Naive thymus-derived CD4-positive, alpha-beta T cell (primary cell): ENCODE measurements around the gene TDRD7. TPM values are rescaled to one million over a fixed set of nuclear protein-coding genes. Genes with fewer than 3 reads are reported as not detected.
A peak's percentile ranks its signal among the peaks of the same experiment; 100 is the strongest.

ENCODE experiments used
- ATAC-seq: fragments of 150-1000 bp; cut with Tn5 transposase; 2 replicates; pipeline ENCODE4 v1.10.0; 2021; ENCODE audit warnings: mild to moderate bottlenecking, moderate library complexity
- CTCF ChIA-PET: fragments of 350-600 bp; sonication (Branson Sonifier 250); formaldehyde crosslinking; loops from one replicate; lab custom pipeline; 2021; ENCODE audit warnings: antibody characterized with exemption; lab: Charles Lee
- POLR2A ChIA-PET: fragments of 350-600 bp; sonication (Branson Sonifier 250); formaldehyde crosslinking; loops from one replicate; lab custom pipeline; 2021; ENCODE audit warnings: antibody characterized with exemption, inconsistent platforms; lab: Charles Lee
- DNase-seq, 9 donors: peaks; one replicate each; pipeline versions ENCODE4 v3.0.0 to v3.0.0-alpha.2; 2020 to 2022; ENCODE audit warnings: mixed read lengths in 1 of 9
- H3K27ac ChIP-seq: one replicate; pipeline ENCODE4 v1.7.0; 2013; ENCODE audit warnings: mild to moderate bottlenecking, low read depth, low read length, moderate library complexity
- H3K27me3 ChIP-seq, 2 donors: one replicate each; pipeline ENCODE4 v1.7.0; 2013; ENCODE audit warnings: low read length in 2 of 2, mild to moderate bottlenecking in 2 of 2, moderate library complexity in 2 of 2; ENCODE audit not compliant: control insufficient read depth in 2 of 2, insufficient read depth in 2 of 2
- H3K36me3 ChIP-seq, 3 experiments: 1 replicate in 2 of 3; 2 replicates in 1 of 3; pipeline ENCODE4 v1.7.0; 2013; ENCODE audit warnings: low read length in 3 of 3, mild to moderate bottlenecking in 3 of 3, moderate library complexity in 1 of 3; ENCODE audit not compliant: insufficient read depth in 3 of 3, control insufficient read depth in 2 of 3
- H3K4me1 ChIP-seq, 2 donors: one replicate each; pipeline ENCODE4 v1.7.0; 2013; ENCODE audit warnings: low read length in 2 of 2, mild to moderate bottlenecking in 2 of 2, moderate library complexity in 1 of 2; ENCODE audit not compliant: control insufficient read depth in 2 of 2, insufficient read depth in 2 of 2
- H3K4me3 ChIP-seq: 2 replicates; pipeline ENCODE4 v1.7.0; 2013; ENCODE audit warnings: mild to moderate bottlenecking, low read length
- H3K9me3 ChIP-seq, 3 experiments: 1 replicate in 2 of 3; 2 replicates in 1 of 3; pipeline ENCODE4 v1.7.0; 2013; ENCODE audit warnings: low read length in 3 of 3; ENCODE audit not compliant: control insufficient read depth in 2 of 3
- H3K27ac Mint-ChIP-seq, 9 donors: one replicate each; pipeline ENCODE4 v1.8.0; 2020 to 2022; ENCODE audit warnings: mixed read lengths in 9 of 9, mild to moderate bottlenecking in 8 of 9, moderate library complexity in 5 of 9, inconsistent platforms in 2 of 9
- H3K27me3 Mint-ChIP-seq, 5 donors: one replicate each; pipeline ENCODE4 v1.8.0; 2021 to 2022; ENCODE audit warnings: mixed read lengths in 5 of 5, mild to moderate bottlenecking in 1 of 5
- H3K36me3 Mint-ChIP-seq, 5 donors: one replicate each; pipeline ENCODE4 v1.8.0; 2020 to 2022; ENCODE audit warnings: mixed read lengths in 5 of 5, mild to moderate bottlenecking in 3 of 5, inconsistent platforms in 1 of 5
- H3K4me1 Mint-ChIP-seq, 7 donors: one replicate each; pipeline ENCODE4 v1.8.0; 2020 to 2022; ENCODE audit warnings: mixed read lengths in 7 of 7, mild to moderate bottlenecking in 3 of 7, inconsistent platforms in 1 of 7
- H3K4me3 Mint-ChIP-seq, 10 donors: one replicate each; pipeline ENCODE4 v1.8.0; 2020 to 2022; ENCODE audit warnings: mild to moderate bottlenecking in 10 of 10, mixed read lengths in 10 of 10, moderate library complexity in 6 of 10, inconsistent platforms in 2 of 10
- H3K9me3 Mint-ChIP-seq, 11 donors: one replicate each; pipeline ENCODE4 v1.8.0; 2020 to 2022; ENCODE audit warnings: mixed read lengths in 11 of 11, mild to moderate bottlenecking in 4 of 11, inconsistent platforms in 1 of 11, moderate library complexity in 1 of 11
- intact Hi-C, 2 donors: fragments of 100-400 bp; cut with micrococcal nuclease; formaldehyde crosslinking; loops; one replicate each; pipeline ENCODE4 v1.15.1; 2023
- polyA plus RNA-seq, 2 donors: library from polyadenylated mRNA; unstranded; fragments of 300-500 nt; fragmentation: Illumina TruSeq; gene quantifications; one replicate each; pipeline ENCODE4 v1.2.3, GENCODE V29; 2021
- total RNA-seq, 6 experiments: library from RNA in 5 of 6; stranded (reverse) in 5 of 6; gene quantifications; 1 replicate in 5 of 6; 2 replicates in 1 of 6; pipeline ENCODE4 v1.2.3 and lab custom pipeline; 2021 to 2026

The TDRD7 gene
- total and polyA plus RNA-seq, 7 experiments from 2014 or later, result 2.2 to 15.0 (median 9.0) TPM

DNA sequence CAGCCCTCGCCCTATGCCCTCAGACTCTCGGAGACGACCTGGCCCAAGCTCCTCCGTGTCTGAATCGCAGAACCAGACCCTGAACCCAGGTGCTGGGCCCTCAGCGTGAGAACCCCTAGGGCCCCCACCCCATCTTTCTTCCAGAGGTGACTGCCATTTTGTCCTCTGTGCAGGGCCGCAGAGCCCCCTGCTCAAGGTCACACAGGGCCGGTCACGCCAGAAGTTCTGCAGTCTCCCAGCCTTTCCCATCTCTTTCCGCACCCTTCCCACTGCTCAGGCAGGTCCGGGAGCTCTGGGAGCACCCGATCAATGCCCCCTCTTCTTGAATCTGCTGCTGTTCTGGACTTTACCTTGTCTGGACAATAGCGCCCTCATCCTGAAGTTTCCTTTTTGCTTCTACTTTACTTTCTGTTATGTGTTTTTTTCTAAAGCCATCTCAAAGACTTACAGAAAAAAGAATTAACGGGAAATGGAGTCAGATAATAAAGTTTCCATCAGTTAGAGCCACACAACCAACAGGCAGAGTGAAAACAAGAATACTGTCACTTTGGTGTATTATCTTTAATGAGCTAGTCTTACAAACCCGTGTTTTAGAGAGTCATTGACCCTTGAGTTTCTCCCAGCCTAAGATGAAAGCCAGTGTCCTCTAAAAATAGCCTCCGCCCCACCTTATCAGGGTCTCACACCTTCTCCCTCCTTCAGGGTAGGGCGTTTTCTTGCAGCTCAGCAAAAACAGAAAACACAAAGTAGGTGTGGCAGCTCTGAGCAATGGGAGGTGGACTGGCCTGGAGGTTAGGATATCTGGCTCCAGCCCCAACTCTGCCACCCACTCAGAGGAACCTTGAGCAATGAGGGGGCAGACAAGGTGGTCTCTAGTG is 91.3 kb downstream of the TDRD7 start:
- DNase-seq, result no peak
- H3K4me1 Mint-ChIP-seq, result peaks cover 6 to 26% (median 16%) of the 10 kb centered on the region in 7 donors
- no peak overlapping the region for H3K27ac Mint-ChIP-seq
- CTCF ChIA-PET, result no interaction called here
- intact Hi-C loops, result loop anchor here in 1 of 2 donors (5.0 kb wide), 1 partner anchor 91 kb away; the partner anchor contains the start of gene TDRD7
- Histone ChIP-seq H3K4me1 (peaks cover 0 to 9% of the 10 kb centered on the region in 2 donors), H3K9me3 (no peaks in the 10 kb centered on the region), H3K27me3 (peaks cover 4 to 5% of the 10 kb centered on the region in 2 donors), H3K4me3 (no peak overlapping the region), H3K36me3 (no peaks in the 10 kb centered on the region), H3K27ac (no peak overlapping the region)
- peaks cover 0 to 4% (median 0%) of the 10 kb centered on the region in 11 donors for H3K9me3 Mint-ChIP-seq
- peaks cover 0 to 5% (median 0%) of the 10 kb centered on the region in 5 donors for H3K36me3 Mint-ChIP-seq
- peak overlapping the region; percentile 33 to 83 (median 64) for H3K4me3 Mint-ChIP-seq
- ATAC-seq, result no peak
- POLR2A ChIA-PET, result no interaction called here
- H3K27me3 Mint-ChIP-seq, result peaks cover 44 to 56% (median 47%) of the 10 kb centered on the region in 5 donors

DNA sequence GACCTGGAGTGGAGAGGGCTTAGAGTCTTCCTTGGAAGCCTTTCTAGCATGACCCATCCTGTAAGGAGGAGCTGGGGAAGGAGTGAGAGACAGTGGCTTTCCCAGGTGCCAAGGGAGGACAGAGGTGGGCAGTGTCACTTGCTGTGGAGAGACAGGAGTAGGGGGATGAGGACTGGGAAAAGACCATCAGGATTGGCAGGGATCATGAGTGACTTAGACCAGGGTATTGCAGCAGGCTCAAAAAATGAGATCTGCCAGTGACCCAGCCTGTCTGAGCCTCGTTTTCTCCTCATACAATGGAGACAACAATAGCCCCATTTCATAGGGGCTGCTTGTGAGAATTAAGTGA is 91.9 kb downstream of the TDRD7 start:
- intact Hi-C loops, result loop anchor here in 1 of 2 donors (5.0 kb wide), 1 partner anchor 92 kb away; the partner anchor contains the start of gene TDRD7
- peaks cover 0 to 9% of the 10 kb centered on the region in 2 donors for H3K4me1 ChIP-seq
- H3K9me3 Mint-ChIP-seq, result peaks cover 0 to 4% (median 0%) of the 10 kb centered on the region in 11 donors
- H3K9me3 ChIP-seq, result no peaks in the 10 kb centered on the region
- H3K27ac Mint-ChIP-seq, result no peak overlapping the region
- no peak for DNase-seq
- CTCF ChIA-PET, result no interaction called here
- ATAC-seq, result no peak
- peaks cover 47 to 53% (median 47%) of the 10 kb centered on the region in 5 donors for H3K27me3 Mint-ChIP-seq
- H3K36me3 Mint-ChIP-seq, result peaks cover 0 to 5% (median 0%) of the 10 kb centered on the region in 5 donors
- peaks cover 4 to 5% of the 10 kb centered on the region in 2 donors for H3K27me3 ChIP-seq
- no peak overlapping the region for H3K4me3 ChIP-seq
- POLR2A ChIA-PET, result no interaction called here
- H3K4me1 Mint-ChIP-seq, result peaks cover 6 to 26% (median 16%) of the 10 kb centered on the region in 7 donors
- H3K4me3 Mint-ChIP-seq, result peak overlapping the region in 2 of 10 donors; percentile 67 to 81
- H3K36me3 ChIP-seq, result no peaks in the 10 kb centered on the region
- H3K27ac ChIP-seq, result no peak overlapping the region

DNA sequence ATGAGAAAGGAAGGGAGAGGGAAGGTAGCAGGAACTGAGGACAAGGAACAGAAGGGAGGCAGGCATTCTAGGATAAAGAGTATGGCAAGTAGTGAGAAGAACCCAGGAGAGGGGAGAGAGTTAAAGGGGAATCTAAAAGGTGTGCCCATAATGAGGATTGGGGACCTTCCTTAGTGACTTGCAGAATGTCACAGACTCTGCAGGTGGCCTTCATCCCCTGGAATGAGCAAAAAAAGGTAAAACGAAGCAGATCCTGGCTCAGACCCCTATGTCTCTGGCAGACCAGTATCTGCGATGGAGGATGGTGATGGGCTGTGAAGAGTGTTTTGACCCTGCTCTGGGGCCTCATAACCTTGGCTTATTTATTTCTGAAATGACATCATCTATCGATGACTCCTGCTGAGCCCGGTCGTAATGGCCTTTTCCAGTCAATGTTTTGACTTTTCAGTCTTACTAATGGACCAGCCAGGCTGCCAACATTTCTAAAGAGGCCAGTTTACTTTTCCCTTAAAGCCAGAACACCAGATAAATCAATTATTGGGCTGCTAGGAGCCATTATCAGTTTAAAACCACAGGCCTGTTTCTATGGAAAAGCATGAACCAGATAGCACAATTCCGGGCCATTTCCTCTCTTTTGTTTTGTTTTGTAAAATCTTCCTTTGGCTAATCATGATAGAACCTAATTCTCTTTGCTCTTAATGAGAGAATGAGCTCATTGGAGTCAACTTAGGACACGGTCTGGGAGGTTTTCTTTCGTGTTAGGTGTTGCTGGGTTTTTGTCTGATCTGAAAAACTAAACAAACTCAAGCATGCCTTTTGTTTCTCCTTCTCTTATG is 92.7 kb downstream of the TDRD7 start:
- peaks cover 0 to 1% (median 0%) of the 10 kb centered on the region in 11 donors for H3K9me3 Mint-ChIP-seq
- intact Hi-C loops, result loop anchor here in 1 of 2 donors (5.0 kb wide), 1 partner anchor 92 kb away; the partner anchor contains the start of gene TDRD7
- peaks cover 43 to 46% (median 45%) of the 10 kb centered on the region in 5 donors for H3K27me3 Mint-ChIP-seq
- no peak overlapping the region for H3K27ac Mint-ChIP-seq
- no peak overlapping the region for H3K4me3 Mint-ChIP-seq
- ATAC-seq (no peak), DNase-seq (no peak)
- ChIA-PET CTCF (no interaction called here), POLR2A (no interaction called here)
- H3K9me3 ChIP-seq, result no peaks in the 10 kb centered on the region
- peaks cover 0 to 5% (median 0%) of the 10 kb centered on the region in 5 donors for H3K36me3 Mint-ChIP-seq
- no peaks in the 10 kb centered on the region for H3K36me3 ChIP-seq
- peaks cover 6 to 26% (median 16%) of the 10 kb centered on the region in 7 donors for H3K4me1 Mint-ChIP-seq
- peaks cover 0 to 9% of the 10 kb centered on the region in 2 donors for H3K4me1 ChIP-seq
- H3K27ac ChIP-seq, result no peak overlapping the region
- H3K27me3 ChIP-seq, result peaks cover 4 to 5% of the 10 kb centered on the region in 2 donors
- H3K4me3 ChIP-seq, result no peak overlapping the region

DNA sequence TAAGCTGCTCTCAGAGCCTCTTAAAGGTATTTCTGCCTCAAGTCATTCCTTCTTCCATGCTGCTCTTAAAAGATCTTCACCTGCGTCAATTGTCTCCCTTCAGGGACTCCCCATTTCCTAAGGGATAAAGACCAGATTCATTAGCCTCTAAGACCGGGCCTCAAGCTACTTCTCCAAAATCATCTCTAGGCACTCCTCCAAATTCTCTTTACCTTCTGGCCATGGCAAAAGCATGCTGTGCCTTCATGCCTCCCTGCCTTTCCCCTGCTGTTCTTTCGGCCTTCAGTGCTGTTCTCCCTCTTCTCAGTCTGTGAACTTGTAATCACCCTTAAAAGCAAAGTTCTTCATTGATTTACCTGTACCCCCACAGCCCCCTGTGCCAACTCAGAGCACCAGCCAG is 93.9 kb downstream of the TDRD7 start:
- Mint-ChIP-seq H3K4me3 (no peak overlapping the region), H3K9me3 (peaks cover 0 to 1% (median 0%) of the 10 kb centered on the region in 11 donors), H3K27me3 (peaks cover 31 to 36% (median 34%) of the 10 kb centered on the region in 5 donors), H3K4me1 (peaks cover 6 to 18% (median 14%) of the 10 kb centered on the region in 7 donors), H3K36me3 (no peaks in the 10 kb centered on the region), H3K27ac (no peak overlapping the region)
- no peak for ATAC-seq
- Histone ChIP-seq H3K4me3 (no peak overlapping the region), H3K36me3 (no peaks in the 10 kb centered on the region), H3K27me3 (peaks cover 4% of the 10 kb centered on the region in 2 donors), H3K9me3 (no peaks in the 10 kb centered on the region), H3K4me1 (peaks cover 0 to 9% of the 10 kb centered on the region in 2 donors), H3K27ac (no peak overlapping the region)
- ChIA-PET CTCF (interaction anchor here (0.7 kb wide), 1 partner anchor 651 kb away, joined by 3 read pairs; no protein-coding TSS in a partner anchor), POLR2A (no interaction called here)
- intact Hi-C loops, result no loop called here
- DNase-seq, result no peak

GRCh38 chr9:97506306-97506705 is 94.4 kb downstream of the TDRD7 start:
- Mint-ChIP-seq H3K36me3 (no peaks in the 10 kb centered on the region), H3K27me3 (peaks cover 27 to 35% (median 30%) of the 10 kb centered on the region in 5 donors), H3K4me1 (peaks cover 6 to 16% (median 11%) of the 10 kb centered on the region in 7 donors), H3K4me3 (no peak overlapping the region), H3K9me3 (no peaks in the 10 kb centered on the region), H3K27ac (no peak overlapping the region)
- DNase-seq (no peak), ATAC-seq (no peak)
- H3K9me3 ChIP-seq, result no peaks in the 10 kb centered on the region
- CTCF ChIA-PET, result no interaction called here
- no peak overlapping the region for H3K4me3 ChIP-seq
- POLR2A ChIA-PET, result no interaction called here
- peaks cover 0 to 9% of the 10 kb centered on the region in 2 donors for H3K4me1 ChIP-seq
- intact Hi-C loops, result no loop called here
- no peak overlapping the region for H3K27ac ChIP-seq
- no peaks in the 10 kb centered on the region for H3K36me3 ChIP-seq
- peaks cover 0 to 4% of the 10 kb centered on the region in 2 donors for H3K27me3 ChIP-seq

DNA sequence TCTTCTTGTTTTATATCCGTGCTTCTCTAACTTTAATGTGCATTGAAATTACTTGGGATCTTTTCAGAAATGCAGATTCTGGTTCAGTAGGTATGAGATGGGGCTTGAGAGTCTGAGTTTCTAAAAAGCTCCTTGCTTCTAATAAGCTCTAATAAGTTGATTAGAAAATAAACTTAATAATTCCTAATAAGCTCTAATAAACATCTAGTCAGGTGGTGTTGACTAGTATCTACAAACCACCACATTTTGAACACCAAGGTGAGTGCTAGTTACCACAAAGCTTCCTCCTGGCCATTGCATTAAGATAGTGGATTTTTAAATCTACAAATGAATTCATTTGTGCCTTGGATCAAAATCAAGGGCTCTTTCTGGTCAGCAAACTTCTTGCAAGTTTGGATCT is 94.9 kb downstream of the TDRD7 start:
- no peaks in the 10 kb centered on the region for H3K36me3 ChIP-seq
- ATAC-seq, result no peak
- Mint-ChIP-seq H3K27ac (no peak overlapping the region), H3K4me1 (peaks cover 6 to 21% (median 11%) of the 10 kb centered on the region in 7 donors), H3K27me3 (peaks cover 27 to 37% (median 30%) of the 10 kb centered on the region in 5 donors), H3K9me3 (no peaks in the 10 kb centered on the region), H3K4me3 (no peak overlapping the region), H3K36me3 (no peaks in the 10 kb centered on the region)
- ChIA-PET POLR2A (no interaction called here), CTCF (no interaction called here)
- H3K4me3 ChIP-seq, result no peak overlapping the region
- no peaks in the 10 kb centered on the region for H3K9me3 ChIP-seq
- intact Hi-C loops, result no loop called here
- no peak overlapping the region for H3K27ac ChIP-seq
- H3K4me1 ChIP-seq, result peaks cover 0 to 9% of the 10 kb centered on the region in 2 donors
- H3K27me3 ChIP-seq, result peaks cover 0 to 4% of the 10 kb centered on the region in 2 donors
- DNase-seq, result no peak
